LNCaP clone FGC (cell line): ENCODE data around the gene CCNF.

Experiments used
- DNase-seq: peaks from one replicate; pipeline ENCODE4 v3.0.0-alpha.2; 2011; ENCODE audit warnings: low read depth
- H3K4me3 ChIP-seq: 2 replicates; pipeline ENCODE4 v1.5.1; 2011; ENCODE audit warnings: mild to moderate bottlenecking, low read depth, low read length, control low read depth
- TF ChIP-seq, protein P1 (sequence below): IDR thresholded peaks from 2 replicates; pipeline ENCODE4 v1.5.1; 2012; ENCODE audit warnings: mild to moderate bottlenecking; ENCODE audit not compliant: control insufficient read depth, insufficient read depth; ENCODE audit errors: extremely low read depth

Gene CCNF

DNA sequence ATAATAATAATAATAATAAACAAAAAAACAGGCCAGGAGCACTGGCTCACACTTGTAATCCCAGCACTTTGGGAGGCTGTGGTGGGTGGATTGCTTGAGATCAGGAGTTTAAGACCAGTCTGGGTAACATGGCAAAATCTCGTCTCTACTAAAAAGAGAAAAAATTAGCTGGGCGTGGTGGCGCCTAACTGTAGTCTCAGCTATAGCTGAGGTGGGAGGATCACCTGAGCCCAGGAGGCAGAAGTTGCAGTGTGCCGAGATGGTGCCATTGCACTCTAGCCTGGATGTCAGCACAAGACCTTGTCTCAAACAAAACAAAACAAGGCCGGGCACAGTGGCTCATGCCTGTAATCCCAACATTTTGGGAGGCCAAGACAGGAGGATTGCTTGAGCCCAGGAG is 65.8 kb downstream of the CCNF start:
- TF ChIP-seq, protein P1, sequence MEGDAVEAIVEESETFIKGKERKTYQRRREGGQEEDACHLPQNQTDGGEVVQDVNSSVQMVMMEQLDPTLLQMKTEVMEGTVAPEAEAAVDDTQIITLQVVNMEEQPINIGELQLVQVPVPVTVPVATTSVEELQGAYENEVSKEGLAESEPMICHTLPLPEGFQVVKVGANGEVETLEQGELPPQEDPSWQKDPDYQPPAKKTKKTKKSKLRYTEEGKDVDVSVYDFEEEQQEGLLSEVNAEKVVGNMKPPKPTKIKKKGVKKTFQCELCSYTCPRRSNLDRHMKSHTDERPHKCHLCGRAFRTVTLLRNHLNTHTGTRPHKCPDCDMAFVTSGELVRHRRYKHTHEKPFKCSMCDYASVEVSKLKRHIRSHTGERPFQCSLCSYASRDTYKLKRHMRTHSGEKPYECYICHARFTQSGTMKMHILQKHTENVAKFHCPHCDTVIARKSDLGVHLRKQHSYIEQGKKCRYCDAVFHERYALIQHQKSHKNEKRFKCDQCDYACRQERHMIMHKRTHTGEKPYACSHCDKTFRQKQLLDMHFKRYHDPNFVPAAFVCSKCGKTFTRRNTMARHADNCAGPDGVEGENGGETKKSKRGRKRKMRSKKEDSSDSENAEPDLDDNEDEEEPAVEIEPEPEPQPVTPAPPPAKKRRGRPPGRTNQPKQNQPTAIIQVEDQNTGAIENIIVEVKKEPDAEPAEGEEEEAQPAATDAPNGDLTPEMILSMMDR: no peak
- no peak overlapping the region for H3K4me3 ChIP-seq
- DNase-seq: no peak

DNA sequence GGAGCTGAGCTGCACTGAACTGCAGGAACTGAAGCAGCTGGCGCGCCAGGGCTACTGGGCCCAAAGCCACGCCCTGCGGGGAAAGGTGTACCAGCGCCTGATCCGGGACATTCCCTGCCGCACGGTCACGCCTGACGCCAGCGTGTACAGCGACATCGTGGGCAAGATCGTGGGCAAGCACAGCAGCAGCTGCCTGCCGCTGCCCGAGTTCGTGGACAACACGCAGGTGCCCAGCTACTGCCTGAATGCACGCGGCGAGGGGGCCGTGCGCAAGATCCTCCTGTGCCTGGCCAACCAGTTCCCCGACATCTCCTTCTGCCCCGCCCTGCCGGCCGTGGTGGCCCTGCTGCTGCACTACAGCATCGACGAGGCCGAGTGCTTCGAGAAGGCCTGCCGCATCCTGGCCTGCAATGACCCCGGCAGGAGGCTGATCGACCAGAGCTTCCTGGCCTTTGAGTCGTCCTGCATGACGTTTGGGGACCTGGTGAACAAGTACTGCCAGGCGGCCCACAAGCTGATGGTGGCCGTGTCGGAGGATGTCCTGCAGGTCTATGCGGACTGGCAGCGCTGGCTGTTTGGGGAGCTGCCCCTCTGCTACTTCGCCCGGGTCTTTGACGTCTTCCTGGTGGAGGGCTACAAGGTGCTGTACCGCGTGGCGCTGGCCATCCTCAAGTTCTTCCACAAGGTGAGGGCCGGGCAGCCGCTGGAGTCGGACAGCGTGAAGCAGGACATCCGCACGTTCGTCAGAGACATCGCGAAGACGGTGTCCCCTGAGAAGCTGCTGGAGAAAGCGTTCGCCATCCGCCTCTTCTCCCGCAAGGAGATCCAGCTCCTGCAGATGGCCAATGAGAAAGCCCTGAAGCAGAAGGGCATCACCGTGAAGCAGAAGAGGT is 67.2 kb downstream of the CCNF start:
- no peak overlapping the region for H3K4me3 ChIP-seq
- TF ChIP-seq, protein P1: no peak
- no peak for DNase-seq

DNA sequence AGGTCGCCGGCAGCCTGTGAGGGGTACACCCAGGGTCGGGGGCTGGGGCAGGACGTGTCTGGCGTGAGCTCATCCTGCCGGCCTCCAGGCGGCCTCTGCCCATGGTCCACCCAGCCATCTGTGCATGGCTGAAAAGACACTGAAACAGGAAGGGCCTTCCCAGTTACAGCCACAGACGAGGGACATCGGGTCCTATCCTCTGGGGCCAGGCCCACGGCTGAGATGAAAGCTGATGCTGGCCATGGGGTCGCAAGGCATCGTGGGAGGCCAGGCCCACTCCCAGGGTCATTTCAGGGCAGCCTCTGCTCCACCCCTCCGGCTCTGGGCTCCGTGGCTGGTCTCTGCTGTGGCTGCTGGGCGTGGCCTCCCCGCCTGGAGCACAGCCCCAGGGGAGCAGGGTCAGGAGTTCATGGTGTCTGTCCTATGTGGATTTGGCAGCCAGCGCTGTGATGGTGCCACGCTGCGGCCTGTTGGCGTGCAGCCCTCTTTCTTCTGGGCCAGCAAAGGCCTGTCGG is 67.9 kb downstream of the CCNF start:
- TF ChIP-seq, protein P1: 0 out of 2 replicates have a peak, but pooled peaks have one; percentile 19
- H3K4me3 ChIP-seq: 0 out of 2 replicates have a peak overlapping the region, but pooled peaks have one; percentile 2
- peak; percentile 46 for DNase-seq

DNA sequence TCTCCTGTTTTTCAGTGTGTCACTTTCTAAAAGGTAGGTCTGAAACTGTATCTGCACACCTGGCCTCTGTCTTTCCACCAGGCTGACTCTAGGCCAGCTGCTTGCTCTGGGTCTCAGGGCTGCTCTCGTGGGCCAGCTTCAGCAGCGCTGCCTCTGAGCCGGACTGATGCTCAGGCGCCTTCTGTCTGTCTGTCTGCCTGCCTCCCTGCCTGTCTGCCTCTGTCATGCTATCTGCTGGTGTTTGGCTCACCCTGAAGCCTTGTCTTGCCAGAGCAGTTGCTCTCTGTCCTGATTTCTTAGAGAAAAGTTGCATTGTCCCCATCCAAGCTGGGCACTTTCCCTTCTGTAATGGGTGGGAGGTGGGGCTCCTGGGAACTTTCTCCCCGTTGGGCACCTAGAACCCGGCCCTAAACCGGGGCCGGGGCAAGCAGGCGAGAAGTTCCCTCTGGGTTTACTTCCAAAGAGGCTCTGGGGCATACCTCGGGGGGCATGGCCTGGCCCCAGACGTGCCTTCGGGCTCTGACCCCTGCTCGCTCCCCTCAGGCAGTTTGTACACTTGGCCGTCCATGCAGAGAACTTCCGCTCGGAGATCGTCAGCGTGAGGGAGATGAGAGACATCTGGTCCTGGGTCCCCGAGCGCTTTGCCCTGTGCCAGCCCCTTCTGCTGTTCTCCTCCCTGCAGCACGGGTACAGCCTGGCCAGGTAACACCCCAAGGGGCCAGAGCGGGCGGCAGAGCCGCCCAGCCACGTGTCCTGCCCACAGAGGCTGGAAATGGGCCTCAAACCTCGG is 68.6 kb downstream of the CCNF start:
- H3K4me3 ChIP-seq: no peak overlapping the region
- no peak for DNase-seq
- TF ChIP-seq, protein P1: no peak

DNA sequence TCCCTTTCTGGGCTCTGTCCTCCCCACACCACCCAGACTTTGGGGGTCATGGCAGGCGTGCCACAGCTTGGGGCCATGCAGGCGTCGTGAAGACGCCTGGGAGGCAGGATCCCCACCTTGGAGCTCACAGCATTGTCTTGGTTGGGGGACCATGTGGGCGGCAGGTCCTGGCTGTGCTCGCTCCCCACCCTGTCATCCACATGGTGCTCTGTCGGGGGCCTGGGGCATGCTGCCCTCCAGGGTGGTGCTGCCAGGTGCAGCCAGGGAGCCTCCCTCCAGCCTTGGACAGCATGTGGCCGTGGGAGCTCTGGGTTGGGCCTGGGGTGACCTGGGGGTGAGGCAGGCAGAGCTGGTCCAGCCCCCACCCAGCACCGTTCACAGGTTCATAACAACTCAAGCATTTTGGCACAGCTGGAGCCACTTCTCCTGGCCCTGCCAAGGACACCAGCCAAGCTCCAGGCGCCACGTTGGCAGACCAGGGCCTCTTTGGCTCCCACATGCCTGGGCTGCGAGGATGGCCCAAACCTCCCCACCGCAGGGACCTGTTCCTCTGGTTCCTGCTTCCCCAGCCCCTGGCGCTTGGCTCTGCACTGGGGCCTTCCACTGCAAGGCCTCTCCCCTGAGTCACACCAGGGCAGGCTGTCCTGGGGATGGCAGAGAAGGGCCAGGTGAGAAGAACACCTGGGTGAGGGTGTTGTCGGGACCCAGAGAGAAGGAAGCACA is 69.4 kb downstream of the CCNF start:
- peak; percentile 85 for DNase-seq
- TF ChIP-seq, protein P1: no peak
- H3K4me3 ChIP-seq: no peak overlapping the region

DNA sequence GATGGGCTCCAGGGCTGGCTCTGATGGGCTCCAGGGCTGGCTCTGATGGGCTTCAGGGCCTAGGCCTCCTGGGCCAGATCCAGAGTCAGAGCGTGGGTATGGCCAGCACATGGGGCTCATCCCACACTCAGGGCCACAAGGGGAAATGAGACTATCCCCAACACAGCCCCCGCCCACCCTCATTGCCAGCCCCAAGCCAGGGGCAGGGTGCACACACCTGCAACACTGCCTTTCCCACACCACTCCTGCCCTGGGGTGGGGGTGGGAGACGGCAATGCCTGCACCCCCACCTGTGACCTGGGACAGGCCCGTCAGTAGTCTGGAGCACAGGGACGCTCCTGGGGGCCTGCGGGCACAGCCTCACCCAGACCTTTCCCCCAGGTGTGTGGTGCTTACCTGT is 70.2 kb downstream of the CCNF start:
- TF ChIP-seq, protein P1: no peak
- DNase-seq: no peak
- no peak overlapping the region for H3K4me3 ChIP-seq
